SJCRH30 (cell line): ENCODE results near the gene RAP1GDS1. TPM values are rescaled to one million over a fixed set of nuclear protein-coding genes. Genes with fewer than 3 reads are reported as not detected.

Experiments
- DNase-seq, 2 experiments: peaks; one replicate each; pipeline ENCODE4 v3.0.0-alpha.2; 2015 to 2020
- H3K27ac ChIP-seq: fragments of 250-450 bp; sonication (Bioruptor Pico); 2 replicates; pipeline ENCODE4 v1.5.1; 2020; ENCODE audit warnings: mild to moderate bottlenecking, moderate library complexity
- H3K27me3 ChIP-seq: fragments of 250-450 bp; sonication (Bioruptor Pico); 2 replicates; pipeline ENCODE4 v1.5.1; 2020; ENCODE audit warnings: mild to moderate bottlenecking, moderate library complexity
- H3K36me3 ChIP-seq: fragments of 250-450 bp; sonication (Bioruptor Pico); 2 replicates; pipeline ENCODE4 v1.5.1; 2020; ENCODE audit warnings: mild to moderate bottlenecking, moderate library complexity
- H3K4me1 ChIP-seq: fragments of 250-450 bp; sonication (Bioruptor Pico); 2 replicates; pipeline ENCODE4 v1.5.1; 2020; ENCODE audit warnings: mild to moderate bottlenecking, moderate library complexity
- H3K4me3 ChIP-seq: fragments of 250-450 bp; sonication (Bioruptor Pico); 2 replicates; pipeline ENCODE4 v1.5.1; 2020; ENCODE audit warnings: mild to moderate bottlenecking, moderate library complexity
- H3K9me3 ChIP-seq: fragments of 250-450 bp; sonication (Bioruptor Pico); replicated peaks from 2 replicates; pipeline ENCODE4 v1.5.1; 2020; ENCODE audit warnings: mild to moderate bottlenecking, moderate library complexity
- total RNA-seq: library from RNA; depleted of rRNA; stranded (reverse); fragments of >200 nt; shearing (Covaris generic); gene quantifications from 2 replicates; pipeline ENCODE4 v1.2.3, GENCODE V29; 2014; rRNA removed

The RAP1GDS1 gene, protein sequence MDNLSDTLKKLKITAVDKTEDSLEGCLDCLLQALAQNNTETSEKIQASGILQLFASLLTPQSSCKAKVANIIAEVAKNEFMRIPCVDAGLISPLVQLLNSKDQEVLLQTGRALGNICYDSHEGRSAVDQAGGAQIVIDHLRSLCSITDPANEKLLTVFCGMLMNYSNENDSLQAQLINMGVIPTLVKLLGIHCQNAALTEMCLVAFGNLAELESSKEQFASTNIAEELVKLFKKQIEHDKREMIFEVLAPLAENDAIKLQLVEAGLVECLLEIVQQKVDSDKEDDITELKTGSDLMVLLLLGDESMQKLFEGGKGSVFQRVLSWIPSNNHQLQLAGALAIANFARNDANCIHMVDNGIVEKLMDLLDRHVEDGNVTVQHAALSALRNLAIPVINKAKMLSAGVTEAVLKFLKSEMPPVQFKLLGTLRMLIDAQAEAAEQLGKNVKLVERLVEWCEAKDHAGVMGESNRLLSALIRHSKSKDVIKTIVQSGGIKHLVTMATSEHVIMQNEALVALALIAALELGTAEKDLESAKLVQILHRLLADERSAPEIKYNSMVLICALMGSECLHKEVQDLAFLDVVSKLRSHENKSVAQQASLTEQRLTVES
- total RNA-seq = 59.3 and 73.0 TPM in 2 replicates

GRCh38 chr4:98260579-98261404 is at the start of gene RAP1GDS1:
Gene RAP1GDS1, plus strand, starts transcription at chr4:98261384. Its CDS starts 182 bp downstream, at chr4:98261566.
- Histone ChIP-seq H3K4me1 (peaks cover 14% of the 10 kb centered on the region), H3K27me3 (no peaks in the 10 kb centered on the region), H3K9me3 (no peaks in the 10 kb centered on the region), H3K27ac (peak within 1 kb of the TSS; percentile 93), H3K36me3 (no peaks in the 10 kb centered on the region), H3K4me3 (peak within 1 kb of the TSS; percentile 84)
- DNase-seq = peak; percentile 98

DNA sequence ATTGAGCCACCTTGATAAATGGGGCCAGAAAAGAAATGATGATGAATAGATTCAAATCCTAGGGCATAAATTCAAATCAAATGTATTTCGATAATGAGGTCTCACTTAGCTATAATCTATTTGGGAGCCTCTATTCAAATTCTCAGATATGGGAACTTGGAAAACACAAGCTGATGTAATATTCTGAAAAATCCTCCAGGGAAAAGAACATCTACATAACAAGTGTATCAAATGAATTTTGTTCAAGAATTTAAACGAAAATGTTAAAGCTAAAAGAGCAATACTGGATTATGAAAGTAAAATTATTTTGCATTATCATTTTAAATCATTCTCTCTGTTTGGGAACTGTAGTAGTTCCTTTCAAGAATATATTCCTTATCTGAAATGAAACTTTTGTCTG is 38.9 kb upstream of the RAP1GDS1 start:
- no peak overlapping the region for H3K4me3 ChIP-seq

DNA sequence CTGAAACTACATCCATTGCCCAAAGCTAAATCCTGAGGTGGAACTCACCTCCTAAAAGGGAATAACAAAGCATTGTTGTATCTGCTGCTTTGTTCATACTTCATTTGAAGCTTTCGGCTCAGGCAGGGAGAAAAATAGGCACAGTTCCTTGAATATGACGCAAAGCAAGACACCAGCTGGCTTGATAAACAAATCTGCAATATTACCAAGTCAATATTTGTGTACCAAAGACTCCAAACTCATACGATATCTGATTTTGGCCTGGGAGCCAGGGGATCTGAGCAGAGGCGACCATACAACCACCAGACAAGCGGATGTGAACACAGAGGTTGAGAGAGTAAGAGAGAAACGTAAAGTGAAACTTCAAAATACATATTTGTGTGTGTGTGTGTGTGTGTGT is 34.8 kb upstream of the RAP1GDS1 start:
- H3K4me3 ChIP-seq = no peak overlapping the region

More for the DNA sequence above, 38.9 kb upstream of the RAP1GDS1 start:
- no peak for DNase-seq
- H3K27me3 ChIP-seq = no peaks in the 10 kb centered on the region
- no peak overlapping the region for H3K27ac ChIP-seq
- 0 out of 2 replicates have a peak, but pooled peaks cover 3% of the 10 kb centered on the region for H3K36me3 ChIP-seq
- no peaks in the 10 kb centered on the region; the same call in 1 of the 2 replicates for H3K9me3 ChIP-seq
- H3K4me1 ChIP-seq = no peaks in the 10 kb centered on the region

DNA sequence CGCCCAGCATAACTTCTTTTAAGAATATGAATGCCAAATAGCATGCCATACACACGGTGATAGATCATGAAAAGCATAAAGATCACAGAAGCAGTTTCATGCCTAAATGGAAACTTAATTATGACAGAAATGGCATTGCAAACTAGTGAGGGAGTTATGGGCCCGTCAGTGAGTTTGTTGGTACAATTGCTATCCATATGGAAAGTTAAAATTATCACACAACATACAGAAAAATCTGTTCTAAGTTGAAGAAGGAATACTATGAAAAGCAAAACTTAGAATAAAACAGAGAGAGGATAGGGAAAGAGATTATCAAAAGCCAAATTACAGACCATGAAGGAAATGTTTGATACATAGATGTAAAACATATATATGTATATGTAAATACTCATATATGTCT is 30.2 kb upstream of the RAP1GDS1 start:
- Histone ChIP-seq H3K36me3 (0 out of 2 replicates have a peak, but pooled peaks cover under 1% of the 10 kb centered on the region), H3K27ac (no peak overlapping the region), H3K9me3 (no peaks in the 10 kb centered on the region; the same call in 1 of the 2 replicates), H3K27me3 (no peaks in the 10 kb centered on the region), H3K4me3 (no peak overlapping the region), H3K4me1 (no peaks in the 10 kb centered on the region)
- DNase-seq = no peak

More for the DNA sequence above, 34.8 kb upstream of the RAP1GDS1 start:
- Histone ChIP-seq H3K9me3 (no peaks in the 10 kb centered on the region; the same call in 1 of the 2 replicates), H3K4me1 (no peaks in the 10 kb centered on the region), H3K27ac (no peak overlapping the region), H3K36me3 (0 out of 2 replicates have a peak, but pooled peaks cover 3% of the 10 kb centered on the region), H3K27me3 (no peaks in the 10 kb centered on the region)
- DNase-seq = no peak

DNA sequence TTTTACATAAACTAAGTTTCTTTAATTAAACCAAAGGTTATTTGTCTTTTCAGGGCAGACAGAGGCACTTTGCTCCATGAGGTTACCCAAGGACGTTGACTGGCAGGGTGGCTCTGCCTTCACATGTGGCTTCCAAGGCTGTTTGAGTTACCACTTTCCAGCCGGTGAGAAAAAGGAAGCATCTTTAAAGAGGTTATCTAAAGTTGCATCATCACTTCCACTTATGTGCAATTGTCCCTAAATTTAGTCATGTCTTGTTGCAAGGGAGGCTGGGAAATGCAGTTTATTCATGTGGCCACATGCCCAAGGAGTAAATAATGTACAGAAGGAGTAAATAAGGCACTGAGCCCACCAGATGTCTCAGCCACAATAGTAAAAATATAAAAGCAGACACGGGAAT is 29.0 kb upstream of the RAP1GDS1 start:
- no peak for DNase-seq
- H3K9me3 ChIP-seq = no peaks in the 10 kb centered on the region
- no peaks in the 10 kb centered on the region for H3K36me3 ChIP-seq
- no peak overlapping the region for H3K4me3 ChIP-seq
- no peaks in the 10 kb centered on the region for H3K27me3 ChIP-seq
- H3K27ac ChIP-seq = no peak overlapping the region
- no peaks in the 10 kb centered on the region for H3K4me1 ChIP-seq

- Histone ChIP-seq H3K27ac (no peak overlapping the region), H3K4me3 (no peak overlapping the region), H3K36me3 (no peaks in the 10 kb centered on the region), H3K4me1 (no peaks in the 10 kb centered on the region), H3K9me3 (no peaks in the 10 kb centered on the region), H3K27me3 (no peaks in the 10 kb centered on the region)
- no peak for DNase-seq
These were observed 24.0 kb upstream of the RAP1GDS1 start for GRCh38 chr4:98237204-98237603.

- no peaks in the 10 kb centered on the region for H3K36me3 ChIP-seq
- no peak overlapping the region for H3K4me3 ChIP-seq
- DNase-seq = no peak
- H3K27ac ChIP-seq = no peak overlapping the region
- H3K9me3 ChIP-seq = no peaks in the 10 kb centered on the region
- H3K4me1 ChIP-seq = no peaks in the 10 kb centered on the region
- H3K27me3 ChIP-seq = no peaks in the 10 kb centered on the region
These were observed 19.1 kb upstream of the RAP1GDS1 start for GRCh38 chr4:98242063-98242462.

GRCh38 chr4:98242538-98242937 is 18.6 kb upstream of the RAP1GDS1 start:
- Histone ChIP-seq H3K36me3 (no peaks in the 10 kb centered on the region), H3K27me3 (no peaks in the 10 kb centered on the region), H3K27ac (no peak overlapping the region), H3K4me1 (no peaks in the 10 kb centered on the region), H3K4me3 (no peak overlapping the region), H3K9me3 (no peaks in the 10 kb centered on the region)
- DNase-seq = no peak

DNA sequence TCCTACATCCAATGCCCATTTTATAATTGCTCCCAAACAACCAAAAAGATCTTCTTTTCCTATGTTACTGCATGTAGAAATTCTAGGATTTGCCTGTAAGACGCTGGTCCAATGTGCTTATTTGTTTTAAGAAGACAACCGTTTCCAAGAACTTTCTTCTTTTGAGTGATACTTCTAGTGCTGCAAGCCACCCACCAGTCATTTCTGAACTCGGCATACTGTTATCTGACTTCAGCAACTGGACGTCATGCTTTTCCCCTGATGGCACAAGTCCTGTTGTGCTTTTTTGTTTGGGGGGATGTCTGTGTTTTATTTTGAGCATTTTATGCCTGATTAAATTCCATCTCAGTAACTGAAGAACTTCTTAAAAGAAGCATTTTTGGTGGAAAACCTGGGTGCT is 16.0 kb upstream of the RAP1GDS1 start:
- H3K27ac ChIP-seq = no peak overlapping the region
- H3K27me3 ChIP-seq = no peaks in the 10 kb centered on the region
- no peaks in the 10 kb centered on the region for H3K9me3 ChIP-seq
- no peak overlapping the region for H3K4me3 ChIP-seq
- H3K4me1 ChIP-seq = no peaks in the 10 kb centered on the region
- H3K36me3 ChIP-seq = no peaks in the 10 kb centered on the region
- no peak for DNase-seq

GRCh38 chr4:98248934-98249333 is 12.2 kb upstream of the RAP1GDS1 start:
- Histone ChIP-seq H3K27ac (no peak overlapping the region), H3K36me3 (no peaks in the 10 kb centered on the region), H3K4me3 (no peak overlapping the region), H3K9me3 (0 out of 2 replicates have a peak, but pooled peaks cover 4% of the 10 kb centered on the region), H3K4me1 (no peaks in the 10 kb centered on the region), H3K27me3 (no peaks in the 10 kb centered on the region)
- no peak for DNase-seq

DNA sequence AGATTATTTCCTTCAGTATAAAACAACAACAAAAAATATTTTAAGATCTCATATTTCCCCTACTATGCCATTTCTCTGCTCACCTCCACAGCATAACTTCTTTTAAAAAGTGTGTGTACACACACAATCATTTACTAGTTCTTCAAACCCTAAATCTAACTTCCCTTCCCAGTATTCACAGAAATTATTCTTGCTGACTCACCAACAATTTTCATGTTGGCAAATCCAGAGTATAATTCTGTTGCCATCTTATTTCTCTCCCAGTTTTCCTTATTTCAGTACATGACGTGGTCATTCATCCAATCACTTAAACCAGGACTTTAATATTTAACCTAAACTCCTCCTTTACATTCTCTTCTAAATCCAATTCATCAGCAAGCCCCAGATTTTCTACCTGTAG is 11.4 kb upstream of the RAP1GDS1 start:
- no peaks in the 10 kb centered on the region for H3K36me3 ChIP-seq
- no peak for DNase-seq
- H3K27me3 ChIP-seq = no peaks in the 10 kb centered on the region

DNA sequence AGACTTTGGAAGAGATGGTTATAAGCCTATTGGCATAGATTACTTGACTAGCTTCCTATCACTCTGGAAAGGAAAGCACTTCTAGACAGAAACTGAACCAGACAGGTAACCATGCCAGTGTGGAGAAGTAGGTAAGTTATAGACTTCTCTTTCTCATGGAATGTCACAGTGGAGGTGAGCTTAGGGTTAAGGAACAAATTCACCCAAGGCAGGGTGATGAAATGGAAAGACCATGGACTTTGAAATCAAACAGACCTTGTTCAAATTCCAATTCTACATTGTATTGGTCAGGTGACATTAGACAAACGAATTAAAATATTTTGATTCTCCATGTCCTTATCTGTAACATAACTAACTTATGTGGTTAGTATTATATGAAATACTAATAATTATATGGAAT is 7.7 kb upstream of the RAP1GDS1 start:
- Histone ChIP-seq H3K9me3 (0 out of 2 replicates have a peak, but pooled peaks cover 4% of the 10 kb centered on the region), H3K4me1 (no peaks in the 10 kb centered on the region)
- DNase-seq = no peak

More for the DNA sequence above, 11.4 kb upstream of the RAP1GDS1 start:
- Histone ChIP-seq H3K27ac (no peak overlapping the region), H3K9me3 (0 out of 2 replicates have a peak, but pooled peaks cover 4% of the 10 kb centered on the region), H3K4me3 (no peak overlapping the region), H3K4me1 (no peaks in the 10 kb centered on the region)

DNA sequence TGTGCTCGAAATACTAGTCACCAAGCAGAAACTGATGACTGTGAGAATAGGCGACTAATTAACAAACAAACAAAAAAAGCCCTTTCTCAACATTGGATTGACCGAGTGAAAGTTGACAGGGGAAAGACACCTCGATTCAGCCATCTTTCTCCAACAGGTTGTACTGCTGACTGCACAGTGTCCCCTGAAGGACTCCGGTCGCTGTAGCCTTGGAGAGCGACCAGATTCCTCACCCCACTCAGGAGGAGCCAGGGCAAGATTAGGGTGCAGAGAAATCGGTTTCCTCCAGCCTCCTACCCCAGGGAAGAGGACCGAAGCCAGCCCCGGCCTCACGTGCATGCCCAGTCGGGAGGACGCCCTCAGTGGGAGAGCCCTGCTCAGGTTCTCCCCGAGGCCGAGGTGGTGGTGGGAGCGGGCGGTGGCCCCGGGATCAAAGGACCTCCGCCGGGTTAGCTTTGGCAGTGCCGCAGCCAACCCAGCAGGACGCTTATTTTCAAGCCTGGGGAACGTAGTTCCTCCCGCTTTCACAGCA is 1.1 kb upstream of the RAP1GDS1 start:
- Histone ChIP-seq H3K4me3 (peak overlapping the region; percentile 84), H3K36me3 (no peaks in the 10 kb centered on the region), H3K27ac (peak overlapping the region; percentile 93), H3K9me3 (no peaks in the 10 kb centered on the region), H3K4me1 (peaks cover 14% of the 10 kb centered on the region), H3K27me3 (no peaks in the 10 kb centered on the region)
- no peak for DNase-seq

More for the DNA sequence above, 7.7 kb upstream of the RAP1GDS1 start:
- Histone ChIP-seq H3K4me3 (no peak overlapping the region), H3K27ac (no peak overlapping the region), H3K36me3 (no peaks in the 10 kb centered on the region), H3K27me3 (no peaks in the 10 kb centered on the region)
